PC-3 (cell line): ENCODE results near the gene ALCAM.

ENCODE experiments used
- EZH2 ChIP-seq: fragments of 300-600 bp; sonication (generic); IDR thresholded peaks from one replicate; pipeline ENCODE4 v1.6.1; 2017; ENCODE audit warnings: antibody characterized with exemption, mild to moderate bottlenecking, low read length; ENCODE audit not compliant: unreplicated experiment
- EZH2phosphoT487 ChIP-seq: fragments of 300-600 bp; sonication (generic); IDR thresholded peaks from 2 replicates; pipeline ENCODE4 v1.6.1; 2018; ENCODE audit warnings: mild to moderate bottlenecking, antibody characterized with exemption, low read length, borderline replicate concordance
- TF ChIP-seq, protein P1 (sequence below): fragments of 300-600 bp; sonication (generic); conservative IDR thresholded peaks from 2 replicates; pipeline ENCODE4 v1.5.1; 2017; ENCODE audit warnings: antibody characterized with exemption, low read depth, mild to moderate bottlenecking, low read length

DNA sequence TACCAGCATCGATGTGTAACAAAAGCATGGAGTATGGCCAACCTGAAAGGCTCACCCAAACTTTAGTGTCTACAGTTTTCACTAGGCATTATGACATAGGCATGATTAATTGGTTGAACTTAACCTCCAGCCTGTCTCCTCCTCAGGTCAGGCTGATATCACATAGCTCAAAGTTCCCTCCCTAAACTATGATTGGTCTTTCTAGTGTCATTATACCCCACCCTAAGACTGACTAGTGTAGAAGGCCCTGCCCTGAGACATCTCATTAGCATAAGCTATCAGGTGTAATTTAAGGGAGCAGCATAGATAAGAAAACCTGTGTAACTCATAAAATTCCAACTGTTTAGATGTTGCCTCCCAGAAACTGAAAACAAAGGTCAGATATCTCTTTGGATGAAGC lies 195.2 kb downstream of the ALCAM start:
- TF ChIP-seq, protein P1, sequence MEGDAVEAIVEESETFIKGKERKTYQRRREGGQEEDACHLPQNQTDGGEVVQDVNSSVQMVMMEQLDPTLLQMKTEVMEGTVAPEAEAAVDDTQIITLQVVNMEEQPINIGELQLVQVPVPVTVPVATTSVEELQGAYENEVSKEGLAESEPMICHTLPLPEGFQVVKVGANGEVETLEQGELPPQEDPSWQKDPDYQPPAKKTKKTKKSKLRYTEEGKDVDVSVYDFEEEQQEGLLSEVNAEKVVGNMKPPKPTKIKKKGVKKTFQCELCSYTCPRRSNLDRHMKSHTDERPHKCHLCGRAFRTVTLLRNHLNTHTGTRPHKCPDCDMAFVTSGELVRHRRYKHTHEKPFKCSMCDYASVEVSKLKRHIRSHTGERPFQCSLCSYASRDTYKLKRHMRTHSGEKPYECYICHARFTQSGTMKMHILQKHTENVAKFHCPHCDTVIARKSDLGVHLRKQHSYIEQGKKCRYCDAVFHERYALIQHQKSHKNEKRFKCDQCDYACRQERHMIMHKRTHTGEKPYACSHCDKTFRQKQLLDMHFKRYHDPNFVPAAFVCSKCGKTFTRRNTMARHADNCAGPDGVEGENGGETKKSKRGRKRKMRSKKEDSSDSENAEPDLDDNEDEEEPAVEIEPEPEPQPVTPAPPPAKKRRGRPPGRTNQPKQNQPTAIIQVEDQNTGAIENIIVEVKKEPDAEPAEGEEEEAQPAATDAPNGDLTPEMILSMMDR, result no peak
- TF ChIP-seq EZH2 (no peak), EZH2phosphoT487 (no peak)
